Progenitor cell of endocrine pancreas (in vitro differentiated cells): ENCODE results near the gene CNOT6L. TPM values are rescaled to one million over a fixed set of nuclear protein-coding genes. Genes with fewer than 3 reads are reported as not detected.

Experiments
- DNase-seq: peaks from one replicate; pipeline ENCODE4 v3.0.0; 2021; ENCODE audit warnings: low spot score; ENCODE audit not compliant: unreplicated experiment
- H3K27ac Mint-ChIP-seq: 2 replicates; pipeline ENCODE4 v1.8.0; 2021; ENCODE audit warnings: mild to moderate bottlenecking, moderate library complexity, mixed read lengths
- H3K27me3 Mint-ChIP-seq: 2 replicates; pipeline ENCODE4 v1.8.0; 2021; ENCODE audit warnings: mixed read lengths
- H3K36me3 Mint-ChIP-seq: 2 replicates; pipeline ENCODE4 v1.8.0; 2022; ENCODE audit warnings: mixed read lengths; ENCODE audit not compliant: insufficient read depth
- H3K4me1 Mint-ChIP-seq: 2 replicates; pipeline ENCODE4 v1.8.0; 2021; ENCODE audit warnings: low read depth, mixed read lengths
- H3K4me3 Mint-ChIP-seq: 2 replicates; pipeline ENCODE4 v1.8.0; 2021; ENCODE audit warnings: low read depth, mild to moderate bottlenecking, moderate library complexity, mixed read lengths
- H3K9me3 Mint-ChIP-seq: 2 replicates; pipeline ENCODE4 v1.8.0; 2021; ENCODE audit warnings: low read depth, mixed read lengths
- total RNA-seq: library from RNA; stranded (reverse); gene quantifications from 2 replicates; pipeline ENCODE4 v1.2.1, GENCODE V29; 2021
- TF ChIP-seq, protein P1 (sequence below): fragments of 200-600 bp; sonication (generic); IDR thresholded peaks from one replicate; pipeline ENCODE4 v1.5.0; 2021; ENCODE audit warnings: antibody characterized with exemption, mild to moderate bottlenecking; ENCODE audit not compliant: unreplicated experiment

Gene CNOT6L
- total RNA-seq, 1 donor from 2014 or later: 39.7 TPM

DNA sequence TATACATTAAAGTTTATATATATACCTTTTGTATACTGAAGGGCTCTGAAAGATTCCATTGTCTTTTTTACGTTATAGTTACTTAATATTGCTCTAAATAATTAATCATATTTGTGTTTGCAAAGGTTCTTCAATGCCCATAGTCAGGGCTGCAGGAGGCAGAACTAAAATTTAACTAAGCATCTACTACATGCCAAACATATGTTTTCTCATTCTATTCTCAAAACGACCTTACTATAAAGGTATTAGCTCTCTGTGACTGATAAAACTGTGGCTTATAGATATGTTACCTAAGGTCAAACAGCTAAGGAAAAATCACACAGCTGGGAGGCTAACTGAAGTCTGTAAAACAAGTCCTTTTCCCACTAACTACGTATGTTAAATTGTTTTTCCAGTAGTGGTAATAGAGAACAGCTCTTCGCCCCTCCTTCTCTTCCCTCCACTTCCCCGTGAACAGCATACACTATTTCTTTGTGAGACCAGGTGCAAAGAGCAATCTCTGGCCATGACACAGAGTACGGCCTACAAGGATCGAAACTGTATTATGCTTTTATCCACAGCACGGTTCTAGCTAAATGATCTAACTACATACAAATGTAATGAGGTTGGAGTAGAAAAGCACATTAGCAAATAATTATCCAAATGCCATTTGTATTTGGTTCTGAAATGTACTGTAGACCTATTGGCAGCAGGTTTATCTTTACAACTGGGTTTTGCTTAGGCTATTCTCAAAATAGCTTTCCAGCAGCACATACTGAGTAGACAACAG, 1.7 kb downstream of the CNOT6L start:
- peak overlapping the region; percentile 81 for H3K4me3 Mint-ChIP-seq
- H3K9me3 Mint-ChIP-seq: no peaks in the 10 kb centered on the region
- H3K36me3 Mint-ChIP-seq: peaks cover 2% of the 10 kb centered on the region
- no peak for DNase-seq
- H3K27ac Mint-ChIP-seq: peak overlapping the region; percentile 96
- peaks cover 28% of the 10 kb centered on the region for H3K4me1 Mint-ChIP-seq
- no peaks in the 10 kb centered on the region for H3K27me3 Mint-ChIP-seq
- TF ChIP-seq, protein P1, sequence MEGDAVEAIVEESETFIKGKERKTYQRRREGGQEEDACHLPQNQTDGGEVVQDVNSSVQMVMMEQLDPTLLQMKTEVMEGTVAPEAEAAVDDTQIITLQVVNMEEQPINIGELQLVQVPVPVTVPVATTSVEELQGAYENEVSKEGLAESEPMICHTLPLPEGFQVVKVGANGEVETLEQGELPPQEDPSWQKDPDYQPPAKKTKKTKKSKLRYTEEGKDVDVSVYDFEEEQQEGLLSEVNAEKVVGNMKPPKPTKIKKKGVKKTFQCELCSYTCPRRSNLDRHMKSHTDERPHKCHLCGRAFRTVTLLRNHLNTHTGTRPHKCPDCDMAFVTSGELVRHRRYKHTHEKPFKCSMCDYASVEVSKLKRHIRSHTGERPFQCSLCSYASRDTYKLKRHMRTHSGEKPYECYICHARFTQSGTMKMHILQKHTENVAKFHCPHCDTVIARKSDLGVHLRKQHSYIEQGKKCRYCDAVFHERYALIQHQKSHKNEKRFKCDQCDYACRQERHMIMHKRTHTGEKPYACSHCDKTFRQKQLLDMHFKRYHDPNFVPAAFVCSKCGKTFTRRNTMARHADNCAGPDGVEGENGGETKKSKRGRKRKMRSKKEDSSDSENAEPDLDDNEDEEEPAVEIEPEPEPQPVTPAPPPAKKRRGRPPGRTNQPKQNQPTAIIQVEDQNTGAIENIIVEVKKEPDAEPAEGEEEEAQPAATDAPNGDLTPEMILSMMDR: no peak

DNA sequence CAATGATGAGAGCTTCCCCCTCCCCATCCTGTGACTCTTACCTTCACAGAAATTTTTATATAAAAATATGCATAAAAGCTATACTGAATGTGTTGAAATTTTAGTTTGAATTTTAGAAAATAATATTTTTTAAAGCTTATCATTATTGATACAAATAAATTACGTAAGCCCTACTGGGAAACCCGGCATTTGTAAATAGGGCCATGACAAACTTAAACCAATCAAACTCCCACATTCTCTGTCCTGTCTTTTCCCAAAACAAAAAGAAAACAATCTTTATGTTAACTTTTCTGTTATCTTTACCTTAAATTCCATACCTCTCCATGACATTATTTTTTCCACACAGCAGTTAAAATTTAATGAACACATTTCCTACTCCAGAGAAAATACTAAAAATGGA, 2.6 kb downstream of the CNOT6L start:
- no peak overlapping the region for H3K27ac Mint-ChIP-seq
- peaks cover 28% of the 10 kb centered on the region for H3K4me1 Mint-ChIP-seq
- no peaks in the 10 kb centered on the region for H3K9me3 Mint-ChIP-seq
- no peaks in the 10 kb centered on the region for H3K27me3 Mint-ChIP-seq
- peaks cover 2% of the 10 kb centered on the region for H3K36me3 Mint-ChIP-seq
- no peak overlapping the region for H3K4me3 Mint-ChIP-seq
- no peak for DNase-seq
- TF ChIP-seq, protein P1: no peak

DNA sequence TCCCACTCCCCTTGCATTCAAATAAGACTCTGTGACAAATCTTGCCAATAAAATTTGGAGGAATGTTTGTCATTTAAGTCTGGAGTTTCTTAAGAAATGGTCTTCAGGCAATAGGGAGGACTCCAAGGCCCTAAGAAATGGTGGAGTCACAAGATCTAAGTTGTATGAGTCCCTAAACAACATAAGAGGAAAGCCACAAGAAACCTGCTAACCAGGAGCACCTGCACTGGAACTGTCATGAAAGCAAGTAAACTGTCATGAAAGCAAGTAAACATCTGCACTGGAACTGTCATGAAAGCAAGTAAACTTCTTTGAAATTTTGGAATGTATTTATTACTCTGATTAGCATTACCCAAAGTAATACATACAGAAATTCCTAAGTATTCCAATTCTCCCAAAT, 3.5 kb downstream of the CNOT6L start:
- Mint-ChIP-seq H3K36me3 (peaks cover 2% of the 10 kb centered on the region), H3K27me3 (no peaks in the 10 kb centered on the region)

DNA sequence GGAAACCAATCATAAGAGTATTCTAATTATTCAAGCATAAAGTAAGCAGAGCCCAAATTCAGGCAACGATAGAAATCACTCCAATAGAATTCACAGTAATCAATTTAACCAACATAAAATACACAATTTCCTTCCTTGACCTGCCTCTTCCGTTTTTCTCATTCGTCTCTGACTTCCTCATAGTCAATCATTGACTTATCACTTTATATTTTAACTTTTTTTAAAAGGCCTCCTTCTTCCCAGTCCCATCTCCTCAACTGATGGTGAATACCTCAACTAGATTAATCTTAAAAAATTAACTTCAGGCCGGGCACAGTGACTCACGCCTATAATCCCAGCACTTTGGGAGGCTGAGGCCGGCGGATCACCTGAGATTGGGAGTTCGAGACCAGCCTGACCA, 13.3 kb downstream of the CNOT6L start:
- Mint-ChIP-seq H3K4me1 (peaks cover 6% of the 10 kb centered on the region), H3K4me3 (no peak overlapping the region), H3K27ac (no peak overlapping the region), H3K27me3 (no peaks in the 10 kb centered on the region), H3K9me3 (no peaks in the 10 kb centered on the region), H3K36me3 (no peaks in the 10 kb centered on the region)
- TF ChIP-seq, protein P1: no peak
- DNase-seq: no peak

More for the DNA sequence above, 3.5 kb downstream of the CNOT6L start:
- TF ChIP-seq, protein P1: no peak
- no peak overlapping the region for H3K4me3 Mint-ChIP-seq
- DNase-seq: no peak
- no peaks in the 10 kb centered on the region for H3K9me3 Mint-ChIP-seq
- H3K27ac Mint-ChIP-seq: no peak overlapping the region
- peaks cover 21% of the 10 kb centered on the region for H3K4me1 Mint-ChIP-seq

DNA sequence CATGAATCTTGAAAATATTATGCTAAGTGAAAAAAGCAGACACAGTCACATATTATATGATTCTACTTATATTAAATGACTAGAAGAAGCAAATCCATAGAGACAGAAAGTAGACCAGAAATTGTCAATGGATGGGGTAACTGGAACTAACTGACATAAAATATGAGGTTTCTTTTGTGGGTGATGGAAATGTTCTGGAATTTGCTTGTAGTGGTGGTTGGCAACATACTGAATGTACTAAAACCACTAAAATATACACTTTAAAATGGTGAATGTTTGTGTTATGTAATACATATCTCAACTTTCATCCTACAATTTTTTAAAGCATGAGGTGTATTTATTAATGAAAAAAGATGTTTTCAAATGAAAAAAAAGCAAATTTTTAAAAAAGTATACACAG, 14.7 kb downstream of the CNOT6L start:
- peaks cover 7% of the 10 kb centered on the region for H3K4me1 Mint-ChIP-seq
- H3K36me3 Mint-ChIP-seq: no peaks in the 10 kb centered on the region
- DNase-seq: no peak
- H3K9me3 Mint-ChIP-seq: no peaks in the 10 kb centered on the region
- TF ChIP-seq, protein P1: no peak
- no peak overlapping the region for H3K4me3 Mint-ChIP-seq
- no peaks in the 10 kb centered on the region for H3K27me3 Mint-ChIP-seq
- no peak overlapping the region for H3K27ac Mint-ChIP-seq
